HL-60 (cell line): Measurements from ENCODE around the gene SMG6.

ENCODE experiments used
- DNase-seq, 2 experiments: peaks; one replicate each; pipeline ENCODE4 v3.0.0-alpha.2; 2010 to 2020; ENCODE audit warnings: low read depth in 1 of 2, low spot score in 1 of 2
- H3K27ac ChIP-seq: fragments of 250-450 bp; sonication (Bioruptor Pico); replicated peaks from 2 replicates; pipeline ENCODE4 v1.5.1; 2020; ENCODE audit warnings: mild to moderate bottlenecking, moderate library complexity
- H3K27me3 ChIP-seq: fragments of 250-450 bp; sonication (Bioruptor Pico); 2 replicates; pipeline ENCODE4 v1.5.1; 2021; ENCODE audit warnings: mild to moderate bottlenecking, moderate library complexity; ENCODE audit not compliant: insufficient read depth, poor library complexity, severe bottlenecking
- H3K4me3 ChIP-seq: replicated peaks from 2 replicates; pipeline ENCODE4 v1.5.1; 2011; ENCODE audit warnings: mild to moderate bottlenecking, control low read depth, low read length; ENCODE audit not compliant: insufficient read depth
- GABPA ChIP-seq: IDR thresholded peaks from 2 replicates; pipeline ENCODE4 v1.6.1; 2012; ENCODE audit warnings: low read depth
- POLR2AphosphoS5 ChIP-seq: IDR thresholded peaks from 2 replicates; pipeline ENCODE4 v1.6.1; 2012; ENCODE audit warnings: low read depth
- SPI1 ChIP-seq: IDR thresholded peaks from 2 replicates; pipeline ENCODE4 v1.6.1; 2012; ENCODE audit warnings: low read depth, mild to moderate bottlenecking, borderline replicate concordance
- TF ChIP-seq, protein P1 (sequence below): IDR thresholded peaks from 2 replicates; pipeline ENCODE4 v1.6.1; 2012; ENCODE audit warnings: low read depth; ENCODE audit not compliant: insufficient replicate concordance
- TF ChIP-seq, protein P2 (sequence below): IDR thresholded peaks from one replicate; pipeline ENCODE4 v1.5.1; 2011; ENCODE audit warnings: low read length, control low read depth, inconsistent platforms; ENCODE audit not compliant: insufficient read depth

Gene SMG6

DNA sequence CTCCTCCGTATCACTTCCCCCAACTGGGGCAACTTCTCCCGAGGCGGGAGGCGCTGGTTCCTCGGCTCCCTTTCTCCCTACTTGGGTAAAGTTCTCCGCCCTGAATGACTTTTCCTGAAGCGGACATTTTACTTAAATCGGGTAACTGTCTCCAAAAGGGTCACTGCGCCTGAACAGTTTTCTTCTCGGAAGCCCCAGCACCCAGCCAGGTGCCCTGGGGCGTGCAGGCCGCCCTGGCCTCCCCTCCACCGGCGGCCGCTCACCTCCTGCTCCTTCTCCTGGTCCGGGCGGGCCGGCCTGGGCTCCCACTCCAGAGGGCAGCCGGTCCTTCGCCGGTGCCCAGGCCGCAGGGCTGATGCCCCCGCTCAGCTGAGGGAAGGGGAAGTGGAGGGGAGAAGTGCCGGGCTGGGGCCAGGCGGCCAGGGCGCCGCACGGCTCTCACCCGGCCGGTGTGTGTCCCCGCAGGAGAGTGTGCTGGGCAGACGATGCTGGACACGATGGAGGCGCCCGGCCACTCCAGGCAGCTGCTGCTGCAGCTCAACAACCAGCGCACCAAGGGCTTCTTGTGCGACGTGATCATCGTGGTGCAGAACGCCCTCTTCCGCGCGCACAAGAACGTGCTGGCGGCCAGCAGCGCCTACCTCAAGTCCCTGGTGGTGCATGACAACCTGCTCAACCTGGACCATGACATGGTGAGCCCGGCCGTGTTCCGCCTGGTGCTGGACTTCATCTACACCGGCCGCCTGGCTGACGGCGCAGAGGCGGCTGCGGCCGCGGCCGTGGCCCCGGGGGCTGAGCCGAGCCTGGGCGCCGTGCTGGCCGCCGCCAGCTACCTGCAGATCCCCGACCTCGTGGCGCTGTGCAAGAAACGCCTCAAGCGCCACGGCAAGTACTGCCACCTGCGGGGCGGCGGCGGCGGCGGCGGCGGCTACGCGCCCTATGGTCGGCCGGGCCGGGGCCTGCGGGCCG lies 247.1 kb downstream of the SMG6 start:
- peak; percentile 53; the same call in 1 of the 2 replicates for TF ChIP-seq SPI1
- TF ChIP-seq GABPA = no peak
- TF ChIP-seq, protein P1, sequence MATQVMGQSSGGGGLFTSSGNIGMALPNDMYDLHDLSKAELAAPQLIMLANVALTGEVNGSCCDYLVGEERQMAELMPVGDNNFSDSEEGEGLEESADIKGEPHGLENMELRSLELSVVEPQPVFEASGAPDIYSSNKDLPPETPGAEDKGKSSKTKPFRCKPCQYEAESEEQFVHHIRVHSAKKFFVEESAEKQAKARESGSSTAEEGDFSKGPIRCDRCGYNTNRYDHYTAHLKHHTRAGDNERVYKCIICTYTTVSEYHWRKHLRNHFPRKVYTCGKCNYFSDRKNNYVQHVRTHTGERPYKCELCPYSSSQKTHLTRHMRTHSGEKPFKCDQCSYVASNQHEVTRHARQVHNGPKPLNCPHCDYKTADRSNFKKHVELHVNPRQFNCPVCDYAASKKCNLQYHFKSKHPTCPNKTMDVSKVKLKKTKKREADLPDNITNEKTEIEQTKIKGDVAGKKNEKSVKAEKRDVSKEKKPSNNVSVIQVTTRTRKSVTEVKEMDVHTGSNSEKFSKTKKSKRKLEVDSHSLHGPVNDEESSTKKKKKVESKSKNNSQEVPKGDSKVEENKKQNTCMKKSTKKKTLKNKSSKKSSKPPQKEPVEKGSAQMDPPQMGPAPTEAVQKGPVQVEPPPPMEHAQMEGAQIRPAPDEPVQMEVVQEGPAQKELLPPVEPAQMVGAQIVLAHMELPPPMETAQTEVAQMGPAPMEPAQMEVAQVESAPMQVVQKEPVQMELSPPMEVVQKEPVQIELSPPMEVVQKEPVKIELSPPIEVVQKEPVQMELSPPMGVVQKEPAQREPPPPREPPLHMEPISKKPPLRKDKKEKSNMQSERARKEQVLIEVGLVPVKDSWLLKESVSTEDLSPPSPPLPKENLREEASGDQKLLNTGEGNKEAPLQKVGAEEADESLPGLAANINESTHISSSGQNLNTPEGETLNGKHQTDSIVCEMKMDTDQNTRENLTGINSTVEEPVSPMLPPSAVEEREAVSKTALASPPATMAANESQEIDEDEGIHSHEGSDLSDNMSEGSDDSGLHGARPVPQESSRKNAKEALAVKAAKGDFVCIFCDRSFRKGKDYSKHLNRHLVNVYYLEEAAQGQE = no peak
- Histone ChIP-seq H3K27me3 (peaks cover 12% of the 10 kb centered on the region), H3K27ac (no peak overlapping the region), H3K4me3 (peak overlapping the region; percentile 49)
- no peak for DNase-seq

DNA sequence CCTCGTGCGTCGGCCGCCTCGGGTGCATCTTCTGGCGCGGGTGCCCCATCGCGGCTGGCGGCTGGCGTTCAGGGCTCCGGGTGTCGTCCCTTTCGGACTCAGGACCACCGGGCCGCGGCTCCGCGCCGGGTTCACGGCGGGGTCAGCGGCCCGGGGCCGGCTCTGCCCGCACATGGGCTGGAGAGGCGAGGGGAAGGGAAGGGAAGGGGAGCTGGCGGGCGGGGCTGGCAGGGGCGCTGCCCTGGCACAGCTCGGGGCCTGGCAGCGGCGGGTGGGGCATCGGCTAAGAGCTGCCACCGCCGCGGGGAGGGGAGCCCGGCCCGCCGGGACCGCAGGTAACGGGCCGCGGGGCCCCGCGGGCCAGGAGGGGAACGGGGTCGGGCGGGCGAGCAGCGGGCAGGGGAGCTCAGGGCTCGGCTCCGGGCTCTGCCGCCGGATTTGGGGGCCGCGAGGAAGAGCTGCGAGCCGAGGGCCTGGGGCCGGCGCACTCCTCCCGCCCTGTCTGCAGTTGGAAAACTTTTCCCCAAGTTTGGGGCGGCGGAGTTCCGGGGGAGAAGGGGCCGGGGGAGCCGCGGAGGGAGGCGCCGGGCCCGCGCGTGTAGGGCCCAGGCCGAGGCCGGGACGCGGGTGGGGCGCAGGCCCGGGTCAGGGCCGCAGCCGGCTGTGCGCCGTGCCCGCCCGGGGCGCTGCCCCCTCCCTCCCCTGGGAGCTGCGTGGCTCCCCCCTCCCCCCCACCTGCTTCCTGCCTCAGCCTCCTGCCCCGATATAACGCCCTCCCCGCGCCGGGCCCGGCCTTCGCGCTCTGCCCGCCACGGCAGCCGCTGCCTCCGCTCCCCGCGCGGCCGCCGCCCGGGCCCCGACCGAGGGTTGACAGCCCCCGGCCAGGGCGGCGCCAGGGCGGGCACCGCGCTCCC lies 248.0 kb downstream of the SMG6 start:
- H3K4me3 ChIP-seq = peak overlapping the region; percentile 49
- H3K27ac ChIP-seq = no peak overlapping the region
- no peak for DNase-seq
- peaks cover 12% of the 10 kb centered on the region for H3K27me3 ChIP-seq
- TF ChIP-seq GABPA (no peak), SPI1 (no peak), POLR2AphosphoS5 (no peak)
- TF ChIP-seq, protein P2, sequence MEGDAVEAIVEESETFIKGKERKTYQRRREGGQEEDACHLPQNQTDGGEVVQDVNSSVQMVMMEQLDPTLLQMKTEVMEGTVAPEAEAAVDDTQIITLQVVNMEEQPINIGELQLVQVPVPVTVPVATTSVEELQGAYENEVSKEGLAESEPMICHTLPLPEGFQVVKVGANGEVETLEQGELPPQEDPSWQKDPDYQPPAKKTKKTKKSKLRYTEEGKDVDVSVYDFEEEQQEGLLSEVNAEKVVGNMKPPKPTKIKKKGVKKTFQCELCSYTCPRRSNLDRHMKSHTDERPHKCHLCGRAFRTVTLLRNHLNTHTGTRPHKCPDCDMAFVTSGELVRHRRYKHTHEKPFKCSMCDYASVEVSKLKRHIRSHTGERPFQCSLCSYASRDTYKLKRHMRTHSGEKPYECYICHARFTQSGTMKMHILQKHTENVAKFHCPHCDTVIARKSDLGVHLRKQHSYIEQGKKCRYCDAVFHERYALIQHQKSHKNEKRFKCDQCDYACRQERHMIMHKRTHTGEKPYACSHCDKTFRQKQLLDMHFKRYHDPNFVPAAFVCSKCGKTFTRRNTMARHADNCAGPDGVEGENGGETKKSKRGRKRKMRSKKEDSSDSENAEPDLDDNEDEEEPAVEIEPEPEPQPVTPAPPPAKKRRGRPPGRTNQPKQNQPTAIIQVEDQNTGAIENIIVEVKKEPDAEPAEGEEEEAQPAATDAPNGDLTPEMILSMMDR = no peak
- TF ChIP-seq, protein P1 = no peak

DNA sequence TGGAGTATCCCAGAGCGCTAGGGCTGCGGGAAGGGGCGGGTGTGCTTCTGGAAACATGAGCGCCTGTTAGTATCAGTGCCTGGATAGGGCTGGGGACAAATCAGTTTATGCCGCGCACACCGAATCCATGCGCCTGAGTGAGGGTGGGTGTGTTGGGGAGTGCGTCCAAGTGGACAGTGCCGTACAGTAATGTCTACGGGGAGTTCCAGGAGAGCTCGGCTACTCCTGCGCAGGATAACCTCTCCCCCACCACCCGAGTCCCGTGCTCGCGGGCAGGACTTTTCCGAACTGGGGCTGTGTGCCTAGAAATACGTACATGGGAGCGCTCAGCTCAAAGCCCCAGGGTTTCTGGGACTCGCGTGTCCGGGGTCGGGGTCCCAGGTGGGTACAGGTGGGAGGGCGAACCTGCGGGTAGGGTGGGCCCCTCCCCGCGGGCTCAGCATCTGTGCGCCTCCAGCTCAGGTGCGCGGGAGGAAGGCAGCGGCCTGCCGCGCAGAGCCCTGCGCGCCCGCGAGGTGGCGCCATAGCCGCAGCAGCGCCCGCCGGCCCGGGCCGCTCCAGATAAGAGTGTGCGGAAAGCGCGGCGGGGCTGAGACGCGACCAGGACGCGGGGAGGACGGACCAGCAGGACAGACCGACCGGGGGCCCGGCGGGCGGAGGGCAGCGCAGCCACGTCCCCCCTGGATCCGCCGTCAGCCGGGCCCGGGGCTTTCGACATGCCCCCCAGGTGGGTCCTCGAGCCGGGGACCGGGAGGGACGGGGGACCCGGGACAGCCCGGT lies 248.9 kb downstream of the SMG6 start, which contains the start of gene HIC1:
Gene HIC1 (plus strand): TSS at position 592 of the 780 bp plus-strand sequence. CDS start 1,588 bp downstream, outside the sequence.
- peaks cover 12% of the 10 kb centered on the region for H3K27me3 ChIP-seq
- no peak for DNase-seq
- peak within 1 kb of the TSS; percentile 49 for H3K4me3 ChIP-seq
- TF ChIP-seq, protein P1 = no peak
- TF ChIP-seq, protein P2 = peak; percentile 34
- H3K27ac ChIP-seq = no peak within 1 kb of the TSS
